HCT116 (cell line): Measurements from ENCODE around the gene FBN3. TPM values are rescaled to one million over a fixed set of nuclear protein-coding genes. Genes with fewer than 3 reads are reported as not detected.

ENCODE experiments used
- ATAC-seq: fragments of 200-7000 bp; cut with Tn5 transposase; 2 replicates; pipeline ENCODE4 v1.9.1; 2020; ENCODE audit warnings: mild to moderate bottlenecking, moderate library complexity
- BruUV-seq: library from RNA; stranded (reverse); fragments of 400-500 nt; replicated peaks from 2 replicates; lab custom pipeline; 2021; lab: Mats Ljungman, UMichigan
- CTCF ChIA-PET: fragments of 300-600 bp; sonication (Branson Sonifier 250); formaldehyde crosslinking; loops from one replicate; lab custom pipeline; 2021; ENCODE audit warnings: antibody characterized with exemption; lab: Charles Lee
- POLR2A ChIA-PET: fragments of 300-600, 350-600 bp; sonication (Branson Sonifier 250); formaldehyde crosslinking; loops from one replicate; lab custom pipeline; 2021; ENCODE audit warnings: antibody characterized with exemption; lab: Charles Lee
- RAD21 ChIA-PET, 2 experiments: fragments of 300-600 bp; sonication (Branson Sonifier 250); formaldehyde crosslinking; loops; one replicate each; lab custom pipeline; 2023; ENCODE audit warnings: low total read pairs in 2 of 2; ENCODE audit not compliant: uncharacterized antibody in 2 of 2, unreplicated experiment in 2 of 2, low non-redundant PET in 1 of 2; lab: Charles Lee
- DNase-seq: peaks from one replicate; pipeline ENCODE4 v3.0.0-alpha.2; 2010; ENCODE audit warnings: low read depth, low spot score
- H2AFZ ChIP-seq: fragments of 200-600 bp; shearing (Covaris generic), sonication (generic); 2 replicates; pipeline ENCODE4 v1.6.1; 2017; ENCODE audit warnings: low read depth, mixed run types, mixed read lengths, antibody characterized with exemption, low read length; ENCODE audit not compliant: poor library complexity, severe bottlenecking
- H3K27ac ChIP-seq: 2 replicates; pipeline ENCODE4 v1.5.1; 2012; ENCODE audit warnings: low read depth, low read length
- H3K27me3 ChIP-seq: fragments of 200-600 bp; sonication (generic); 2 replicates; pipeline ENCODE4 v1.6.1; 2016; ENCODE audit warnings: mixed run types, low read length, mixed read lengths; ENCODE audit not compliant: insufficient read depth
- H3K36me3 ChIP-seq, 2 experiments: fragments of 200-500 bp in 1 of 2; fragments of 200-600 bp in 1 of 2; sonication (Bioruptor generic) in 1 of 2; sonication (generic) in 1 of 2; 2 replicates each; pipeline versions ENCODE4 v1.5.1 to v1.6.1; 2014 to 2016; ENCODE audit warnings: low read length in 2 of 2, inconsistent platforms in 1 of 2, mixed read lengths in 1 of 2, mixed run types in 1 of 2; ENCODE audit not compliant: insufficient read depth in 2 of 2, control insufficient read depth in 1 of 2
- H3K4me1 ChIP-seq, 2 experiments: fragments of 200-600 bp in 1 of 2; sonication (generic) in 1 of 2; 2 replicates each; pipeline versions ENCODE4 v1.5.1 to v1.6.1; 2012 to 2017; ENCODE audit warnings: low read length in 2 of 2, inconsistent platforms in 1 of 2, mild to moderate bottlenecking in 1 of 2, mixed read lengths in 1 of 2, mixed run types in 1 of 2, moderate library complexity in 1 of 2; ENCODE audit not compliant: insufficient read depth in 2 of 2, control insufficient read depth in 1 of 2
- H3K4me2 ChIP-seq: fragments of 200-600 bp; sonication (generic); 2 replicates; pipeline ENCODE4 v1.6.1; 2017; ENCODE audit warnings: mixed run types, low read length, mixed read lengths
- H3K4me3 ChIP-seq, 2 experiments: fragments of 200-600 bp in 1 of 2; sonication (generic) in 1 of 2; replicated peaks in 1 of 2; 2 replicates each; pipeline ENCODE4 v1.5.1; 2011 to 2016; ENCODE audit warnings: low read length in 2 of 2, control low read depth in 1 of 2, low read depth in 1 of 2, mild to moderate bottlenecking in 1 of 2, mixed read lengths in 1 of 2, mixed run types in 1 of 2
- H3K79me2 ChIP-seq: fragments of 200-600 bp; sonication (generic); 2 replicates; pipeline ENCODE4 v1.6.1; 2017; ENCODE audit warnings: mild to moderate bottlenecking, mixed run types, low read length, moderate library complexity, mixed read lengths; ENCODE audit not compliant: insufficient read depth
- H3K9ac ChIP-seq: fragments of 200-600 bp; sonication (generic); 2 replicates; pipeline ENCODE4 v1.6.1; 2016; ENCODE audit warnings: low read length, mixed read lengths
- H3K9me2 ChIP-seq: fragments of 200-600 bp; sonication (generic), shearing (Covaris generic); 2 replicates; pipeline ENCODE4 v1.6.1; 2017; ENCODE audit warnings: mixed run types, mild to moderate bottlenecking, moderate library complexity; ENCODE audit not compliant: insufficient read depth
- H3K9me3 ChIP-seq, 2 experiments: fragments of 200-500 bp in 1 of 2; fragments of 200-600 bp in 1 of 2; sonication (Bioruptor generic) in 1 of 2; sonication (generic) in 1 of 2; 2 replicates each; pipeline ENCODE4 v1.6.1; 2014 to 2017; ENCODE audit warnings: low read length in 2 of 2, mixed read lengths in 2 of 2, inconsistent platforms in 1 of 2, low read depth in 1 of 2, mild to moderate bottlenecking in 1 of 2, mixed run types in 1 of 2, moderate library complexity in 1 of 2; ENCODE audit not compliant: control insufficient read depth in 1 of 2, insufficient read depth in 1 of 2
- H4K20me1 ChIP-seq: fragments of 200-600 bp; sonication (generic), shearing (Covaris generic); 2 replicates; pipeline ENCODE4 v1.6.1; 2017; ENCODE audit warnings: mixed run types, mild to moderate bottlenecking, moderate library complexity; ENCODE audit not compliant: insufficient read depth
- CBX3 ChIP-seq: IDR thresholded peaks from 2 replicates; pipeline ENCODE4 v1.6.1; 2012; ENCODE audit warnings: low read depth
- CEBPB ChIP-seq: IDR thresholded peaks from 2 replicates; pipeline ENCODE4 v1.6.1; 2012; ENCODE audit warnings: low read depth
- EGR1 ChIP-seq: IDR thresholded peaks from 2 replicates; pipeline ENCODE4 v1.6.1; 2012; ENCODE audit warnings: low read depth
- ELF1 ChIP-seq: IDR thresholded peaks from 2 replicates; pipeline ENCODE4 v1.6.1; 2012; ENCODE audit warnings: low read depth, borderline replicate concordance
- EZH2 ChIP-seq: fragments of 200-600 bp; sonication (generic); IDR thresholded peaks from 2 replicates; pipeline ENCODE4 v1.6.1; 2017; ENCODE audit warnings: antibody characterized with exemption, mixed run types
- EZH2phosphoT487 ChIP-seq: fragments of 200-600 bp; IDR thresholded peaks from 2 replicates; pipeline ENCODE4 v1.6.1; 2018; ENCODE audit warnings: antibody characterized with exemption, borderline replicate concordance
- FOSL1 ChIP-seq: IDR thresholded peaks from 2 replicates; pipeline ENCODE4 v1.6.1; 2012; ENCODE audit warnings: low read depth
- POLR2A ChIP-seq: IDR thresholded peaks from 2 replicates; pipeline ENCODE4 v1.7.0; 2011; ENCODE audit warnings: borderline replicate concordance; ENCODE audit not compliant: insufficient read depth, insufficient read length; ENCODE audit errors: extremely low read depth
- RAD21 ChIP-seq: IDR thresholded peaks from 2 replicates; pipeline ENCODE4 v1.6.1; 2012; ENCODE audit warnings: low read depth, mild to moderate bottlenecking
- SIN3A ChIP-seq: IDR thresholded peaks from 2 replicates; pipeline ENCODE4 v1.6.1; 2012; ENCODE audit warnings: low read depth
- SP1 ChIP-seq: IDR thresholded peaks from 2 replicates; pipeline ENCODE4 v1.6.1; 2012; ENCODE audit warnings: low read depth
- SRF ChIP-seq: IDR thresholded peaks from 2 replicates; pipeline ENCODE4 v1.6.1; 2012; ENCODE audit warnings: low read depth
- TCF7L2 ChIP-seq: IDR thresholded peaks from 2 replicates; pipeline ENCODE4 v1.7.0; 2011; ENCODE audit warnings: borderline replicate concordance, inconsistent platforms; ENCODE audit not compliant: insufficient read depth, insufficient read length; ENCODE audit errors: extremely low read depth
- YY1 ChIP-seq: IDR thresholded peaks from 2 replicates; pipeline ENCODE4 v1.6.1; 2011; ENCODE audit warnings: low read length, low read depth, moderate library complexity, mild to moderate bottlenecking; ENCODE audit not compliant: insufficient replicate concordance; ENCODE audit errors: extremely low read depth
- ZFX ChIP-seq: fragments of 450-650 bp; IDR thresholded peaks from 2 replicates; pipeline ENCODE4 v1.6.1; 2017
- ZNF274 ChIP-seq: fragments of 200-500 bp; sonication (Bioruptor generic); IDR thresholded peaks from 2 replicates; pipeline ENCODE4 v1.6.1; 2014; ENCODE audit warnings: mild to moderate bottlenecking, low read depth, low read length, inconsistent platforms
- intact Hi-C: fragments of 100-400 bp; cut with micrococcal nuclease; formaldehyde crosslinking; loops from 2 replicates; pipeline ENCODE4 v1.10.0; 2022
- total RNA-seq: library from RNA; stranded (reverse); gene quantifications from one replicate; pipeline ENCODE4 v1.2.1, GENCODE V29; 2021; ENCODE audit not compliant: unreplicated experiment
- TF ChIP-seq, protein P1 (sequence below), 3 experiments: fragments of 200-600 bp in 1 of 3; sonication (generic) in 1 of 3; IDR thresholded peaks in 2 of 3; conservative IDR thresholded peaks in 1 of 3; 2 replicates each; pipeline ENCODE4 v1.5.1; 2012 to 2017; ENCODE audit warnings: low read depth in 2 of 3, low read length in 2 of 3, antibody characterized with exemption in 1 of 3, borderline replicate concordance in 1 of 3, control low read depth in 1 of 3, mild to moderate bottlenecking in 1 of 3, mixed read lengths in 1 of 3, mixed run types in 1 of 3, moderate library complexity in 1 of 3; ENCODE audit not compliant: insufficient read depth in 1 of 3
- TF ChIP-seq, protein P2 (sequence below): IDR thresholded peaks from 2 replicates; pipeline ENCODE4 v1.6.1; 2011; ENCODE audit warnings: mild to moderate bottlenecking, low read length, moderate library complexity; ENCODE audit not compliant: insufficient replicate concordance; ENCODE audit errors: extremely low read depth

The FBN3 gene
- total RNA-seq, 1 experiment from 2014 or later = 6.6 TPM

DNA sequence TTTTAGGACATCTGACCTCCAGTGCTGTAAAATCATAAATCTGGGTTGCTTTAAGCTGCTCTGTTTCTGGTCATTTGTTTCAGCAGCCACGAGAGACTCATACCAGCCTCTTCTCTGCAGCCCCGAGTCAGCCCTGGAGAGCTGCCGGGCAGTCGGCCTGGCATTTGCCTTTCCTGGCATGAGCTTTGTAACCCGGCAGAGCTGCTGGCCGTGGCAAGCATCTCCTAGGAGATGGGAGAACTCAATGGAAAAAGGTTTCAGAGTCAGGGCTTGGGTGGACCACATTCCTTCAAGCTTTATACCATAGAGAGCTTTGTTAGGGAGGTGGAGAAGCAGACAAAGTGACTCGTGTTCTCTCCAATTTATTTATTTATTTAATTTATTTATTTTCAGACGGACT lies 118.4 kb downstream of the FBN3 start:
- RAD21 ChIA-PET = no interaction called here
- BruUV-seq = no TSS peak
- intact Hi-C loops = no loop called here
- Histone ChIP-seq H3K79me2 (no peaks in the 10 kb centered on the region), H3K4me2 (no peak overlapping the region), H3K27me3 (no peaks in the 10 kb centered on the region), H3K4me1 (peaks cover 5 to 11% of the 10 kb centered on the region in 2 experiments; a peak in 3 of 4 replicates), H4K20me1 (no peaks in the 10 kb centered on the region), H2AFZ (no peak overlapping the region)
- no peak for DNase-seq
- CTCF ChIA-PET = no interaction called here
- no peak for TF ChIP-seq SP1
- TF ChIP-seq CBX3 = no peak
- TF ChIP-seq, protein P1, sequence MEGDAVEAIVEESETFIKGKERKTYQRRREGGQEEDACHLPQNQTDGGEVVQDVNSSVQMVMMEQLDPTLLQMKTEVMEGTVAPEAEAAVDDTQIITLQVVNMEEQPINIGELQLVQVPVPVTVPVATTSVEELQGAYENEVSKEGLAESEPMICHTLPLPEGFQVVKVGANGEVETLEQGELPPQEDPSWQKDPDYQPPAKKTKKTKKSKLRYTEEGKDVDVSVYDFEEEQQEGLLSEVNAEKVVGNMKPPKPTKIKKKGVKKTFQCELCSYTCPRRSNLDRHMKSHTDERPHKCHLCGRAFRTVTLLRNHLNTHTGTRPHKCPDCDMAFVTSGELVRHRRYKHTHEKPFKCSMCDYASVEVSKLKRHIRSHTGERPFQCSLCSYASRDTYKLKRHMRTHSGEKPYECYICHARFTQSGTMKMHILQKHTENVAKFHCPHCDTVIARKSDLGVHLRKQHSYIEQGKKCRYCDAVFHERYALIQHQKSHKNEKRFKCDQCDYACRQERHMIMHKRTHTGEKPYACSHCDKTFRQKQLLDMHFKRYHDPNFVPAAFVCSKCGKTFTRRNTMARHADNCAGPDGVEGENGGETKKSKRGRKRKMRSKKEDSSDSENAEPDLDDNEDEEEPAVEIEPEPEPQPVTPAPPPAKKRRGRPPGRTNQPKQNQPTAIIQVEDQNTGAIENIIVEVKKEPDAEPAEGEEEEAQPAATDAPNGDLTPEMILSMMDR (IDR thresholded peaks at IDR 0.05 in 2 of 3, conservative IDR thresholded peaks at IDR 0.05 in 1 of 3; ENCODE audit: borderline replicate concordance in 1 of 3, insufficient read depth in 1 of 3, low read depth in 2 of 3, low read length in 2 of 3) = no peak
- no peak for TF ChIP-seq ZNF274
- no peak for TF ChIP-seq YY1
- no peak for TF ChIP-seq SRF
- TF ChIP-seq EGR1 = no peak
- TF ChIP-seq RAD21 = no peak
- no peak for TF ChIP-seq ELF1
- TF ChIP-seq EZH2phosphoT487 = no peak
- no peak for TF ChIP-seq POLR2A
- no peak for TF ChIP-seq FOSL1
- no peak for TF ChIP-seq CEBPB
- TF ChIP-seq EZH2 = no peak
- TF ChIP-seq SIN3A = no peak
- no peak for TF ChIP-seq TCF7L2
- TF ChIP-seq ZFX = no peak
- TF ChIP-seq, protein P2, sequence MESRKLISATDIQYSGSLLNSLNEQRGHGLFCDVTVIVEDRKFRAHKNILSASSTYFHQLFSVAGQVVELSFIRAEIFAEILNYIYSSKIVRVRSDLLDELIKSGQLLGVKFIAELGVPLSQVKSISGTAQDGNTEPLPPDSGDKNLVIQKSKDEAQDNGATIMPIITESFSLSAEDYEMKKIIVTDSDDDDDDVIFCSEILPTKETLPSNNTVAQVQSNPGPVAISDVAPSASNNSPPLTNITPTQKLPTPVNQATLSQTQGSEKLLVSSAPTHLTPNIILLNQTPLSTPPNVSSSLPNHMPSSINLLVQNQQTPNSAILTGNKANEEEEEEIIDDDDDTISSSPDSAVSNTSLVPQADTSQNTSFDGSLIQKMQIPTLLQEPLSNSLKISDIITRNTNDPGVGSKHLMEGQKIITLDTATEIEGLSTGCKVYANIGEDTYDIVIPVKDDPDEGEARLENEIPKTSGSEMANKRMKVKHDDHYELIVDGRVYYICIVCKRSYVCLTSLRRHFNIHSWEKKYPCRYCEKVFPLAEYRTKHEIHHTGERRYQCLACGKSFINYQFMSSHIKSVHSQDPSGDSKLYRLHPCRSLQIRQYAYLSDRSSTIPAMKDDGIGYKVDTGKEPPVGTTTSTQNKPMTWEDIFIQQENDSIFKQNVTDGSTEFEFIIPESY = no peak
- TF ChIP-seq, all 23 proteins: peak for 0
- POLR2A ChIA-PET = no interaction called here
- Histone ChIP-seq H3K36me3 (no peaks in the 10 kb centered on the region), H3K9ac (no peak overlapping the region), H3K27ac (no peak overlapping the region), H3K9me2 (no peaks in the 10 kb centered on the region), H3K4me3 (no peak overlapping the region), H3K9me3 (no peaks in the 10 kb centered on the region)
- ATAC-seq = no peak
